Activated CD4-positive, alpha-beta T cell treated with anti-CD3 and anti-CD28 coated beads, Interleukin-2, Interleukin-4, amounts not matched to agents 100 ng/mL and 50 ng/mL, durations not matched to agents 16 hours and 8 hours (primary cell): ENCODE results near the gene HOXC9.

Source experiments
- DNase-seq: peaks from one replicate; pipeline ENCODE4 v3.0.0-alpha.2; 2020; ENCODE audit warnings: low spot score

HOXC9 gene

GRCh38 chr12:53963434-53964314, 36.3 kb upstream of the HOXC9 start:
- DNase-seq, result no peak

- no peak for DNase-seq
Measured at GRCh38 chr12:53964315-53964713, 35.6 kb upstream of the HOXC9 start.

DNA sequence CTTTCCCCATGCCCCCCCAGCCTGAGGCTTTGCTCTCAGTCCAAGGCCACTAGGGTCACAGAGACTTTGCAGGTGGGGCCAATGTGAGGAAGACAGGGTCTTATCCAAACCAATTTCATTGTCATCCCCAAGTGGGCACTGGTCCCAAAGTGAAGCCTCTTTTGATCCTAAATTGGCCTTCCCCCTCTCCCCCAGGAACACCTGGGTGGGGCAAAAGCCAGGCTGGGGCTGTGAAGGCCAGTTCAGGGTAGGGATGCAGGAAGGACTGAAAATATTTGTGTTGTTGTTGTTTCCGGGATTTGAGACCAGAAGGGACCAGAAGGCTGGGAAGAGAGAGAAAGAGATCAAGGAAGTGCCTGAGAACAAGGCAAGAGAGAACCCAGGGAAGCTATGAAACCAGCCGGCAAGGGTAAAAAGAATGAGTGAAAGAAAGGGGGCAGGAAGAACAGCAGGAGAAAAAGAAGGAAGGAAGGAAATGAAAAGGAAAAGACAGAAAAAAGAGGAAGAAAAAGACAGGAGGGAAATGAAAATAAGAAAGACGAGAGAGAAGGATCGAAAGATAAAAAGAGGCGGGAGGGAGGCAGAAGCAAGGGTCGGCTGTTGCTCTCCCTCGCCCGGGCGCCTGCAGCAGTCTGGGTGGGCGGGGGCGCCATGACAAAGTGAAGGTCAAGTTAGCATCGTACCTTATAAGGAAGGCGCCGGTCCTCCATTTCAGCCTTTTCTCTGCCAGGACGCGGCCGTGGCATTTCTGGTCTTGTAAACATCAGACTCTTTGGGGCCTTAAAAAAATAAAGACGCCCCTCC, 34.5 kb upstream of the HOXC9 start:
- DNase-seq, result no peak

- no peak for DNase-seq
Measured at GRCh38 chr12:53966085-53966384, 33.9 kb upstream of the HOXC9 start.

DNA sequence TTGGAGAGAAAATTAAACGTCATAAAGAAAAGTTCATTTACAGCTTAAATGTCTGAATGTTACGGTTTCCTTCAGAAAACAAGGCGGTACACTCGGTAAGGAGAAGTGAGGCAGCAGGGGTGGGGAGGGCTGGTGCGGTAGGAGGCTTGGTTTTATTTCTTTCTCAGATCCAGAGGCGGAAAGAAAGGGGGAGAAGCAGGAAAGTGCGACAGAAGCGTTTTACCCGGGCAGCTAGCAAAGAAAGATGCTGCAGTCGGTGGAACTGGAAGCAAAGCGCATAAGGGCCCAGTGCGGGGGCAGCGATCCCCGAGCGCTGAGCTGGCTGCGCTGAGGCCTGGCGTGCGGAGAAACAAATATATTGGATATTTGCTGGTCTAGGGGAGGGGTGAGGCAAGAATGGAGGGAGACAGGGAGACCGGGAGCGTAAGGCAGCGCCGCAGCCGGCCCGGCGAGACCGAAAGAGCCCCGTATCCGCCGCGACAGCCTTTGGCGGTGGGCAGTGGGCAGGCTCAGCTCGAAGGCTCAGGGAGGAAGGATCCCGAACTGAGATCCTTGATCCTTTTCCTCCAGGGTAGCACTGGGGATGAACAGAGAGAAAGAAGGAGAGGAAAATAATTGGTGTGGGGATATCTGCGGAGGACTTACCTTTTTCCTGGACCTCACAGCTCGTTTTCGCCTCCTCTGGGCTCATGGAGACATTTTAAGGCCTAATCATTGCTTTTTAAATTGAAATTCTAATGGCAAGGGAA, 33.4 kb upstream of the HOXC9 start:
- DNase-seq, result no peak

DNA sequence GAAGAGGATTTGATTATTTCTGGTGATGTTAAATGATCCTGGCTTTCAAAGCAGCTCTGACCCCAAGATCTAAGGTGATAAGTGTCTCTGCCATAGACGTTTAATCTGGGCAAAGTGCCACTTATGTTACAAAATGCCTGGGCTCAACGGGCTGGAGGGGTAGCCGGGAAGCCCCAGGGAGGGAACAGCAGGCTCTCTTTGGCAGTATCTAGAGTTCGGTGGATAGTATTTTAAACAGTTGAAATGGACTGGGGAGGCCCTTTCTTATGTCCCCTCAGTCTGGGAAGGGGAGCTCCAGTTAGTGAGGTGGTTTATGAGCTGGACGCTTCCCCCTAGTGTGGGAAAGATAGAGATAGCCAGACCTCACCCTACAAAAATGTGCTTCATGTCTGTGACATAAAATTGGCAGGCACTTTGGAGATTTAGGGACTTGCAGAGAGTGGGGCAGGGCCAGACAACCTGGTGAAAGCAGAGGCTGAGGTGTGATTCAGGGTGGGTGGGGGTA, 32.5 kb upstream of the HOXC9 start:
- DNase-seq, result no peak

- no peak for DNase-seq
Measured at GRCh38 chr12:53968214-53969127, 31.5 kb upstream of the HOXC9 start.

DNA sequence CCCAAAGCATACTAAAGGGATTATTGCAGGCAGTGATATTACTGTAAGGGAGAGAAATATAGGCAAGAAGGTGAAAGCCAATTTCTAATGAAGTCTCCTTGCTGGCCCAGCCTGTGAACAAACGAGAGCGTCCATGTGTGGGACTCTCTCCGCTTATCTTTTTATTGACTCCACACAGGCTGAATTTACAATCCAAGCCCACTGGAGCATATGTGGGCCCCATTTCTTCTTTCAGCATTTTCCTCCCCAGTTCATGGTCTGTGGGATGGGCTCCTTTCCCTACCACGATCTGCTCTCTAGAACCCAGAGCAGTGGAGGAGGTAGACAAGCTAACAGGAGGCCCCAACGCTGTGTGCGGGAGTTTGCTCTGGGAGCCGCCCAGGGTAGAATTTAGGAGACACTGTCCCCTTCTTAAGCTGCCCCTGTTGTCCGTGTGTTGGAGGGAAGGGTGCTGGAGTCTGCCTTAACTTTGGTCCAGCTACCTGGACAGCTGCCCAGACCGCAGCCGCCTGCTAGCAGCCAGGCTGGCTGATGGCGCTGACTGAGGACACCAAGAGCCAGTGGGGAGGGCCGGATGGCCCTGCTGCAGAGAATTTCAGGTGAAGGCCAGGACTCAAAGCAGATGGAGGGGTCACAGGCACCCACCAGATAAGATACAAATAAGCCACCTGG, 30.2 kb upstream of the HOXC9 start:
- no peak for DNase-seq

DNA sequence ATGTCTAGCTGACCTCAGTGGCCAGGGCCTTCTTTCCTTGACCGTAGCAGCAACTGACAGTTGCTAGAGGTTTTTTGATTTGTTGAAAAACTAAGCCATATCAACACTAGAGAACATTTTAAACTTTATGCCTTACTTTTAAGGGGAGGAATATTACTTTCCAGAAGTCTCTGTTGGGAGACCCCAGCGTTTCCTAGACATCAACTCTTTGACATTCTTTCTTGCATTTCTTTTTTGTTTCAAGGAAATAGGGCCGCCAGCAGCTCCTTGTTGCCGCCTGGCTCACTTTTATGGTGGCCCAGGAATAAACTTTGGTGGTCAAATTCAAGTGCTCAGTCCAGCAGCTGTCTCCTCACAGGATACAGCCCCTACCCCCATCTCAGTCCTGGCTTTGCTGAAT, 29.5 kb upstream of the HOXC9 start:
- DNase-seq, result no peak

GRCh38 chr12:53971129-53971528, 28.8 kb upstream of the HOXC9 start:
- DNase-seq, result no peak

DNA sequence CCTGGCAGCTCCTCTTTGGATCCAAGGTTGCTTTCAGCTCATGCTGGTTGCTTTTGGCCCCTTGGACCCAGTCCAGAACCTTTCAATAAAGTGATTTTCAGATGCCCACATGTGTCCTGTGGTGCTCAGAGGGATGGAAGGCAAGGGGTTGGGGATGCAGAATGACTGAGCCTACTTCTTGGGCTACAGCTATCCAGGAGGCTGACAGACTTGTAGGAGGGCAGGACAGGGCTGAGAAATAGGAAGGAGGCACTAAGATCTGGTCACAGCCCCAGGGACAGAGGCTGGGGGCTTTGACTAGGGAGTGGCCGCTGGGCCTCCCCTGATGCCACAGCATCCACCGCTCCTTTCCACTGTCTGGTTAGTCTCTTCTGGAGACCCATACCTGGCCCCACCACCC, 28.3 kb upstream of the HOXC9 start:
- DNase-seq, result no peak

DNA sequence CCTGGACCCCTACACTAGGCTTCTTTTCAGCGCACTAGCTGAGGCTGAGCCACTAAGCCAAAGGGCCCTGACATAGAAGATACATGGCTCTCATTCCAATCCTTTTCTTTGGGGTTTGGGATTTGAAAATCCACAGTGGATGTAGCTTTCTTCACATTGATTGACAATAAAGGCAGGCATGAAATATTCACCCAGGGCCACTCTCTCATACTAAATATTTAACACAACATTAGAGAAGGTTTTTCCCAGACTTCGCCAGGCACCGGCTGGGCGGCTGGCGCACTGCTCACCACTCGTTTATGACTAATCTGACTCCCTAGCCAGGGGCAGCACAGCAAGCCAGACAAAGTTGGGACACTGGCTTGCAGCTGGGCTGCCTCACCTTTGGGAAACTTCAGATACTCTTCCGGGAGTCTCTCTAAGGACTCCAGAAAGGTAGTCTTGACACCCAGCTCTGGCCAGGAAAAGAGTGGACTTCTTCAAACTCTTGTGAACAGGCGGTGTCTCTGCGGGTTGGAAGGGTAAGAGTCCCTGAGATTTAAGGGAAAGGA, 27.7 kb upstream of the HOXC9 start:
- DNase-seq, result no peak

- no peak for DNase-seq
Measured at GRCh38 chr12:53972722-53973235, 27.2 kb upstream of the HOXC9 start, which contains the start of gene HOXC11. Gene HOXC11 (plus strand): TSS chr12:53973126. CDS start chr12:53973242, 116 bp downstream.

GRCh38 chr12:53973236-53974042, 26.5 kb upstream of the HOXC9 start:
- no peak for DNase-seq

- DNase-seq, result no peak
Measured at GRCh38 chr12:53974084-53975063, 25.6 kb upstream of the HOXC9 start, which contains the start of gene HOTAIR. Gene HOTAIR (minus strand): TSS chr12:53974954.

DNA sequence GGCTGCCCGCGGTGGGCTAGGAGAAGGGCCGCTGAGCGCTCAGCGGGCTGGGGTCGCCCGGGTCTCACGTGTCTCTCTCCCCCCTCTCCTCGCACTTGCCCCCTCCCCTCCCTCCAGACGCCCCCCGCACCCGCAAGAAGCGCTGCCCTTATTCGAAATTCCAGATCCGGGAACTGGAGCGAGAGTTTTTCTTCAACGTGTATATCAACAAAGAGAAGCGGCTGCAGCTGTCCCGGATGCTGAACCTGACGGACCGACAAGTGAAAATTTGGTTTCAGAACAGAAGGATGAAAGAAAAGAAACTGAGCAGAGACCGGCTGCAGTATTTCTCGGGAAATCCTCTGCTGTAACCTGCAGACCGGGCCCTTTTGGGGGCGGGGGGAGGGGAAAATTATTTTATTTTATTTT, 24.9 kb upstream of the HOXC9 start:
- no peak for DNase-seq

DNA sequence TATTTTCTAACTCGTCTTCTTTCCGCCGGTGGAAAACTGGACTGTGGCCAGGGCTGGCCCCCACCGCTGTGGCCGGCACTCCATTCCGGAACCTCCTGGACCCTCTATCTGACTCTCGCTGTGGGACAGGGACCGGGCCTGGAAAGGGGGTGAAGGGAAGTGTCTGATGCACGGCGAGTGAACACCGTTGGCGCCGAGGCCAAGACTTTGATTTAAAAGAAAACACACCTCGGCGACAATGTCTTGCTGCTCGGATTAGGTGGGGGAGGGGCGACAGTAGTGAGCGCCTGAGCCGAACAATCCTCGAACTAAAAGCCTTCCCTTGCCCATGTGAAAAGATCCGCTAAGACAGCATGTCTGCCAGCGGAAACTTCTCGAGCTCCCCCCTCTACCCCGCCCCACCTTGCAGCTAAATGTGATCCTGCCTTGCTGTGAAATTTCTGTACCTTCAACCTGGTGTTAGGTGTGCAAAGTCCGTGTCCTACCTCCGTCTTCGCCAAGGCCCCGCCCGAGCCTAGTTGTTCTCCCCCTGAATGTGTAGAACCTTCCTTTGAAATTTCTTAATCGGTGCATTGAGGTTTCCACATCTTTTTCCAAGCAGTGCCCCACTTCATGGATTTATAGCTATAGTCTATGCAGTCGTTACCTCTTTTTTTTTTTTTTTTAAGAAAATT, 24.3 kb upstream of the HOXC9 start:
- DNase-seq, result no peak
